Testis (tissue), 2 donors: ENCODE measurements around the gene SNAI1.
"Not testable (repeated sequence)": the region's sequence is repeated elsewhere in the genome, so short reads cannot be mapped to it uniquely, and the experiment has no call there.

Source experiments
- POLR2A ChIP-seq: fragments of 450-650 bp; IDR thresholded peaks from one replicate; pipeline ENCODE4 v1.6.1; 2017; ENCODE audit warnings: antibody characterized with exemption, mild to moderate bottlenecking, moderate library complexity
- TF ChIP-seq, protein P1 (sequence below), 3 experiments: fragments of 450-650 bp in 2 of 3; fragments of 200-600 bp in 1 of 3; sonication (generic) in 1 of 3; IDR thresholded peaks; one replicate each; pipeline ENCODE4 v1.5.1; 2016 to 2019; ENCODE audit warnings: antibody characterized with exemption in 3 of 3, mild to moderate bottlenecking in 2 of 3, moderate library complexity in 1 of 3

DNA sequence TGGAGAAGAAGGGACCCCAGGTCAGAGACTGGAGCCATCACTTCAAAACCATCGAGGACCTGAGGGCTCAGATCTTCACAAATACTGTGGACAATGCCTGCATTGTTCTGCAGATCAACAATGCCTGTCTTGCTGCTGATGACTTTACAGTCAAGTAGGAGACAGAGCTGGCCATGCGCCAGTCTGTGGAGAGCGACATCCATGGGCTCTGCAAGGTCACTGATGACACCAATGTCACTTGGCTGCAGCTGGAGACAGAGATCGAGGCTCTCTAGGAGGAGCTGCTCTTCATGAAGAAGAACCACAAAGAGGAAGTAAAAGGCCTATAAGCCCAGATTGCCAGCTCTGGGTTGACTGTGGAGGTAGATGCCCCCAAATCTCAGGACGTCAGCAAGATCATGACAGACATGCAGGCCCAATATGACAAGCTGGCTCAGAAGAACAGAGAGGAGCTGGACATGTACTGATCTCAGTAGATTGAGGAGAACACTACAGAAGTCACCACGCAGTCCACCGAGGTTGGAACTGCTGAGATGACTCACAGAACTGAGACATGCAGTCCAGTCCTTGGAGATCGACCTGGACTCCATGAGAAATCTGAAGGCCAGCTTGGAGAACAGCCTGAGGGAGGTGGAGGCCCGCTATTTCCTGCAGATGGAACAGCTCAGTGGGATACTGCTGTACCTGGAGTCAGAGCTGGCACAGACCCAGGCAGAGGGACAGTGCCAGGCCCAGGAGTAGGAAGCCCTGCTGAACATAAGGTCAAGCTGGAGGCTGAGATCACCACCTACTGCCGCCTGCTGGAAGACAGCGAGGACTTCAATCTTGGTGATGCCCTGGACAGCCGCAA is 25.5 kb upstream of the SNAI1 start:
- TF ChIP-seq, protein P1, sequence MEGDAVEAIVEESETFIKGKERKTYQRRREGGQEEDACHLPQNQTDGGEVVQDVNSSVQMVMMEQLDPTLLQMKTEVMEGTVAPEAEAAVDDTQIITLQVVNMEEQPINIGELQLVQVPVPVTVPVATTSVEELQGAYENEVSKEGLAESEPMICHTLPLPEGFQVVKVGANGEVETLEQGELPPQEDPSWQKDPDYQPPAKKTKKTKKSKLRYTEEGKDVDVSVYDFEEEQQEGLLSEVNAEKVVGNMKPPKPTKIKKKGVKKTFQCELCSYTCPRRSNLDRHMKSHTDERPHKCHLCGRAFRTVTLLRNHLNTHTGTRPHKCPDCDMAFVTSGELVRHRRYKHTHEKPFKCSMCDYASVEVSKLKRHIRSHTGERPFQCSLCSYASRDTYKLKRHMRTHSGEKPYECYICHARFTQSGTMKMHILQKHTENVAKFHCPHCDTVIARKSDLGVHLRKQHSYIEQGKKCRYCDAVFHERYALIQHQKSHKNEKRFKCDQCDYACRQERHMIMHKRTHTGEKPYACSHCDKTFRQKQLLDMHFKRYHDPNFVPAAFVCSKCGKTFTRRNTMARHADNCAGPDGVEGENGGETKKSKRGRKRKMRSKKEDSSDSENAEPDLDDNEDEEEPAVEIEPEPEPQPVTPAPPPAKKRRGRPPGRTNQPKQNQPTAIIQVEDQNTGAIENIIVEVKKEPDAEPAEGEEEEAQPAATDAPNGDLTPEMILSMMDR (IDR thresholded peaks at IDR 0.05) = not testable (repeated sequence)
- TF ChIP-seq POLR2A = not testable (repeated sequence)
